Colonic mucosa (tissue), 4 donors: ENCODE data around the gene ZNF24. TPM values are rescaled to one million over a fixed set of nuclear protein-coding genes. Genes with fewer than 3 reads are reported as not detected.

Source experiments
- DNase-seq: peaks from one replicate; pipeline ENCODE4 v3.0.0-alpha.2; 2020
- H3K27ac ChIP-seq: fragments of 200-600 bp; one replicate; pipeline ENCODE4 v1.8.0; 2021
- H3K27me3 ChIP-seq: fragments of 200-600 bp; one replicate; pipeline ENCODE4 v1.8.0; 2021
- H3K36me3 ChIP-seq: fragments of 200-600 bp; one replicate; pipeline ENCODE4 v1.8.0; 2021
- H3K4me1 ChIP-seq: fragments of 200-600 bp; one replicate; pipeline ENCODE4 v1.8.0; 2021; ENCODE audit warnings: mild to moderate bottlenecking
- H3K4me3 ChIP-seq: fragments of 200-600 bp; one replicate; pipeline ENCODE4 v1.8.0; 2021
- H3K9ac ChIP-seq, 2 donors: one replicate each; pipeline ENCODE4 v1.7.0; 2013; ENCODE audit warnings: control low read depth in 2 of 2, low read depth in 2 of 2, low read length in 2 of 2
- H3K9me3 ChIP-seq: fragments of 200-600 bp; one replicate; pipeline ENCODE4 v1.8.0; 2021
- CTCF ChIP-seq: fragments of 200-600 bp; IDR thresholded peaks from one replicate; pipeline ENCODE4 v1.8.0; 2022; ENCODE audit warnings: antibody characterized with exemption, mild to moderate bottlenecking
- intact Hi-C: fragments of 100-400 bp; cut with DNase I; formaldehyde crosslinking; loops from one replicate; pipeline ENCODE4 v1.14.1; 2022
- total RNA-seq, 2 donors: library from RNA; stranded (reverse); fragmentation: NEBNext Ultra II Directional in 1 of 2; extraction: Animal tissue kit (Norgen Biotek cat#: 25700) in 1 of 2; gene quantifications; one replicate each; pipeline ENCODE4 v1.2.1, GENCODE V29; 2021
- donor health status: healthy.
- donor health status: DM: no; HTN: no; CAD: no.
- donor health status: DM: no; HTN: no; CAD: no.

The ZNF24 gene
- total RNA-seq, 2 donors from 2014 or later: 49.1 to 55.5 TPM

DNA sequence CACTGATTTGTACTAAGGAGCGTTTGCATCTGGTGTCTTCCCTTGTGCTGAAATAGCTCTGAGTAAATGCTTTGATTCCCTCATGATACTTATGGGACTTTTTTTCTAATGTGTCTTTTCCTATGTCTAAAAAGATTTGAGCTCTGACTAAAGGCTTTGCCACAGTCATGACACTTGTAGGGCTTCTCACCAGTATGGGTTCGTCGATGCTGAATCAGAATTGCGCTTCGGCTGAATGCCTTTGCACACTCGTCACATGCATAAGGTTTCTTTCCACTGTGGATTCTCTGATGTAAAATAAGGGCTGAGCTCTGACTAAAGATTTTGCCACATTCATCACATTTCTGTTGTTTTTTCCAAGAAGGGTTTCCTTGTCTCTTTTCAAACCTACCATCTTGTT lies 24.9 kb upstream of the ZNF24 start:
- intact Hi-C loops: no loop called here
- Histone ChIP-seq H3K9ac (no peak overlapping the region), H3K27ac (no peak overlapping the region), H3K27me3 (no peaks in the 10 kb centered on the region), H3K4me1 (no peaks in the 10 kb centered on the region), H3K4me3 (no peak overlapping the region), H3K36me3 (no peaks in the 10 kb centered on the region), H3K9me3 (no peaks in the 10 kb centered on the region)
- DNase-seq: no peak
- no peak for TF ChIP-seq CTCF

DNA sequence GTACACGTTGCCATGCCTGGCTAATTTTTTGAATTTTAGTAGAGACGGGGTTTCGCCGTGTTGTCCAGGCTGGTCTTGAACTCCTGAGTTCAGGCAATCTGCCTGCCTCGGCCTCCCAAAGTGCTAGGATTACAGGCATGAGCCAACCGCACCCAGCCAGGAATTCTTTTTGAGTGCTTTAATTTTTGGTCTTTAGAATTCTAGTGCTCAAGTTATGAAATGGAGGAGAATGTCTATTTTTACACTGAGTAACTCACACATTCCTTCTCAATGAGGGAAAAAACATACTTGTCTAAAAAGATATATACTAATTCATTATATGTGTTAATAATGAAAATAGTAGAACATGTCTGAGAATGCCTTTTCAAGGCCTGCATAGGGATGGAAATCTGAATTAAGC lies 24.4 kb upstream of the ZNF24 start:
- Histone ChIP-seq H3K9ac (no peak overlapping the region), H3K27ac (no peak overlapping the region), H3K9me3 (no peaks in the 10 kb centered on the region), H3K4me3 (no peak overlapping the region), H3K36me3 (no peaks in the 10 kb centered on the region), H3K4me1 (no peaks in the 10 kb centered on the region), H3K27me3 (no peaks in the 10 kb centered on the region)
- intact Hi-C loops: no loop called here
- DNase-seq: no peak
- no peak for TF ChIP-seq CTCF

DNA sequence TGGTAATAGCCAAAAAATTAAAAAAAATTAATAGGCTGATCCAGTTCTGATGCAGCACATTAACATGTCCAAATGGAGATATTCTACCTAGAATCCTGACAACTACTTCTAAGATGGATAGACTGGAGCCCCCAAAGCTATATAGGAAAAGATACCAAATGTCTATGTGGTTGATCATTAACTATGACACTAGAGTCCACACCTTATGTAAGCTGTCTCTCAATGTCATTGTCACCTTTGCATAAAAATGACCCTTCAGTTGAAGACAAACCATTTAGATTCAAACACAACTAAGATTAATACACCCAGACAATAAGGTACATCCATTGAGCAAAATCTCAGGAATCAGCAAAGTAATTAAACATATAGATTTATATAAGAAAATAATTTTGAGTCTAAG lies 18.3 kb upstream of the ZNF24 start:
- no peak overlapping the region for H3K27ac ChIP-seq
- intact Hi-C loops: no loop called here
- no peak overlapping the region for H3K4me3 ChIP-seq
- H3K4me1 ChIP-seq: no peaks in the 10 kb centered on the region
- TF ChIP-seq CTCF: no peak
- no peaks in the 10 kb centered on the region for H3K9me3 ChIP-seq
- H3K9ac ChIP-seq: no peak overlapping the region
- no peak for DNase-seq
- no peaks in the 10 kb centered on the region for H3K36me3 ChIP-seq
- no peaks in the 10 kb centered on the region for H3K27me3 ChIP-seq

- no peaks in the 10 kb centered on the region for H3K9me3 ChIP-seq
- no peak overlapping the region for H3K9ac ChIP-seq
- no peak overlapping the region for H3K4me3 ChIP-seq
- TF ChIP-seq CTCF: no peak
- no peak for DNase-seq
- H3K27me3 ChIP-seq: no peaks in the 10 kb centered on the region
- intact Hi-C loops: no loop called here
- no peaks in the 10 kb centered on the region for H3K36me3 ChIP-seq
- no peak overlapping the region for H3K27ac ChIP-seq
- H3K4me1 ChIP-seq: no peaks in the 10 kb centered on the region
Observed at GRCh38 chr18:35361570-35362321, 17.5 kb upstream of the ZNF24 start.

GRCh38 chr18:35355140-35355618 lies 11.0 kb upstream of the ZNF24 start:
- no peaks in the 10 kb centered on the region for H3K27me3 ChIP-seq
- H3K4me1 ChIP-seq: no peaks in the 10 kb centered on the region
- no peaks in the 10 kb centered on the region for H3K9me3 ChIP-seq
- DNase-seq: peak; percentile 68
- no peaks in the 10 kb centered on the region for H3K36me3 ChIP-seq
- no peak overlapping the region for H3K27ac ChIP-seq
- peak; percentile 66 for TF ChIP-seq CTCF
- no peak overlapping the region for H3K4me3 ChIP-seq
- H3K9ac ChIP-seq: no peak overlapping the region
- intact Hi-C loops: no loop called here
